ENCODE data around the gene HOMER3.

GRCh38 chr19:18987456-18987855 is 46.4 kb upstream of the HOMER3 start:
- no peak for TF ChIP-seq POLR2A (IDR thresholded peaks at IDR 0.05)
- TF ChIP-seq, protein P1, sequence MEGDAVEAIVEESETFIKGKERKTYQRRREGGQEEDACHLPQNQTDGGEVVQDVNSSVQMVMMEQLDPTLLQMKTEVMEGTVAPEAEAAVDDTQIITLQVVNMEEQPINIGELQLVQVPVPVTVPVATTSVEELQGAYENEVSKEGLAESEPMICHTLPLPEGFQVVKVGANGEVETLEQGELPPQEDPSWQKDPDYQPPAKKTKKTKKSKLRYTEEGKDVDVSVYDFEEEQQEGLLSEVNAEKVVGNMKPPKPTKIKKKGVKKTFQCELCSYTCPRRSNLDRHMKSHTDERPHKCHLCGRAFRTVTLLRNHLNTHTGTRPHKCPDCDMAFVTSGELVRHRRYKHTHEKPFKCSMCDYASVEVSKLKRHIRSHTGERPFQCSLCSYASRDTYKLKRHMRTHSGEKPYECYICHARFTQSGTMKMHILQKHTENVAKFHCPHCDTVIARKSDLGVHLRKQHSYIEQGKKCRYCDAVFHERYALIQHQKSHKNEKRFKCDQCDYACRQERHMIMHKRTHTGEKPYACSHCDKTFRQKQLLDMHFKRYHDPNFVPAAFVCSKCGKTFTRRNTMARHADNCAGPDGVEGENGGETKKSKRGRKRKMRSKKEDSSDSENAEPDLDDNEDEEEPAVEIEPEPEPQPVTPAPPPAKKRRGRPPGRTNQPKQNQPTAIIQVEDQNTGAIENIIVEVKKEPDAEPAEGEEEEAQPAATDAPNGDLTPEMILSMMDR (IDR thresholded peaks at IDR 0.05) = no peak

Measured in ovary (tissue), 3 donors.